Measurements from ENCODE around the gene ELK3. TPM values are rescaled to one million over a fixed set of nuclear protein-coding genes. Genes with fewer than 3 reads are reported as not detected.

Gene ELK3
- total RNA-seq, 2 donors from 2014 or later, result 17.1 to 18.1 TPM

GRCh38 chr12:96187956-96188355 lies 6.2 kb upstream of the ELK3 start:
- Histone ChIP-seq H3K36me3 (ENCODE audit: control insufficient read depth, insufficient read depth, low read length) (no peaks in the 10 kb centered on the region), H3K4me3 (ENCODE audit: low read length) (no peak overlapping the region), H3K9ac (ENCODE audit: extremely low read depth, low read length, poor library complexity, severe bottlenecking) (no peak overlapping the region), H3K27me3 (ENCODE audit: control insufficient read depth, insufficient read depth, low read length, poor library complexity, severe bottlenecking) (no peaks in the 10 kb centered on the region), H3K27ac (ENCODE audit: low read depth, low read length) (no peak overlapping the region), H3K9me3 (ENCODE audit: control insufficient read depth, low read length) (no peaks in the 10 kb centered on the region), H3K4me1 (ENCODE audit: control insufficient read depth, insufficient read depth, low read length) (no peaks in the 10 kb centered on the region)
- Mint-ChIP-seq H3K4me1 (no peaks in the 10 kb centered on the region), H3K27me3 (ENCODE audit: insufficient read depth) (no peaks in the 10 kb centered on the region), H3K27ac (no peak overlapping the region), H3K9me3 (no peaks in the 10 kb centered on the region), H3K4me3 (no peak overlapping the region), H3K36me3 (ENCODE audit: low read depth) (no peaks in the 10 kb centered on the region)
- WGBS, 2 experiments (ENCODE audit: insufficient coverage in 1 of 2, insufficient read length in 1 of 2), result 98 to 100% methylated on average over 2 of the region's 2 CpGs
- no peak for TF ChIP-seq CTCF (conservative IDR thresholded peaks at IDR 0.05)
- DNase-seq, result no peak

- Mint-ChIP-seq H3K4me3 (no peak overlapping the region), H3K36me3 (ENCODE audit: low read depth) (no peaks in the 10 kb centered on the region), H3K4me1 (no peaks in the 10 kb centered on the region), H3K27me3 (ENCODE audit: insufficient read depth) (no peaks in the 10 kb centered on the region), H3K27ac (no peak overlapping the region), H3K9me3 (no peaks in the 10 kb centered on the region)
- H3K4me1 ChIP-seq (ENCODE audit: control insufficient read depth, insufficient read depth, low read length), result no peaks in the 10 kb centered on the region
- no peak overlapping the region for H3K9ac ChIP-seq (ENCODE audit: extremely low read depth, low read length, poor library complexity, severe bottlenecking)
- no peak overlapping the region for H3K4me3 ChIP-seq (ENCODE audit: low read length)
- no peaks in the 10 kb centered on the region for H3K36me3 ChIP-seq (ENCODE audit: control insufficient read depth, insufficient read depth, low read length)
- no peak overlapping the region for H3K27ac ChIP-seq (ENCODE audit: low read depth, low read length)
- TF ChIP-seq CTCF (conservative IDR thresholded peaks at IDR 0.05), result no peak
- no peak for DNase-seq
- H3K27me3 ChIP-seq (ENCODE audit: control insufficient read depth, insufficient read depth, low read length, poor library complexity, severe bottlenecking), result no peaks in the 10 kb centered on the region
- no peaks in the 10 kb centered on the region for H3K9me3 ChIP-seq (ENCODE audit: control insufficient read depth, low read length)
- 86% methylated on average over 5 of the region's 5 CpGs; no CpG with 5 or more reads in 1 of the 2 experiments for WGBS, 2 experiments (ENCODE audit: insufficient coverage in 1 of 2, insufficient read length in 1 of 2)
Observed at GRCh38 chr12:96189781-96190180, 4.4 kb upstream of the ELK3 start.

GRCh38 chr12:96190413-96191108 lies 3.6 kb upstream of the ELK3 start:
- Histone ChIP-seq H3K4me1 (ENCODE audit: control insufficient read depth, insufficient read depth, low read length) (no peaks in the 10 kb centered on the region), H3K9ac (ENCODE audit: extremely low read depth, low read length, poor library complexity, severe bottlenecking) (no peak overlapping the region), H3K9me3 (ENCODE audit: control insufficient read depth, low read length) (no peaks in the 10 kb centered on the region), H3K4me3 (ENCODE audit: low read length) (no peak overlapping the region), H3K27me3 (ENCODE audit: control insufficient read depth, insufficient read depth, low read length, poor library complexity, severe bottlenecking) (no peaks in the 10 kb centered on the region), H3K36me3 (ENCODE audit: control insufficient read depth, insufficient read depth, low read length) (no peaks in the 10 kb centered on the region), H3K27ac (ENCODE audit: low read depth, low read length) (no peak overlapping the region)
- TF ChIP-seq CTCF (conservative IDR thresholded peaks at IDR 0.05), result no peak
- Mint-ChIP-seq H3K9me3 (no peaks in the 10 kb centered on the region), H3K36me3 (ENCODE audit: low read depth) (no peaks in the 10 kb centered on the region), H3K27me3 (ENCODE audit: insufficient read depth) (no peaks in the 10 kb centered on the region), H3K27ac (no peak overlapping the region), H3K4me3 (no peak overlapping the region), H3K4me1 (no peaks in the 10 kb centered on the region)
- WGBS, 2 experiments (ENCODE audit: insufficient coverage in 1 of 2, insufficient read length in 1 of 2), result 86 to 92% methylated on average over 3 to 10 of the region's 10 CpGs
- no peak for DNase-seq

All from endodermal cell (in vitro differentiated cells).